Measurements from ENCODE around the gene KLHL14.
"Not testable (repeated sequence)": the region's sequence is repeated elsewhere in the genome, so short reads cannot be mapped to it uniquely, and the experiment has no call there.

KLHL14 gene

GRCh38 chr18:32772581-32773381 is at the start of gene KLHL14:
Gene KLHL14, minus strand, starts transcription at chr18:32773023. Its CDS starts 2,432 bp downstream, at chr18:32770591.
- no peak for DNase-seq

GRCh38 chr18:32822197-32822596 is 49.4 kb upstream of the KLHL14 start:
- DNase-seq = no peak

- no peak for DNase-seq
Observed at GRCh38 chr18:32815881-32816280, 43.1 kb upstream of the KLHL14 start.

- DNase-seq = no peak
Observed at GRCh38 chr18:32812342-32812741, 39.5 kb upstream of the KLHL14 start.

GRCh38 chr18:32810314-32810713 is 37.5 kb upstream of the KLHL14 start:
- no peak for DNase-seq

- DNase-seq = no peak
Observed at GRCh38 chr18:32805354-32805753, 32.5 kb upstream of the KLHL14 start.

GRCh38 chr18:32804134-32804888 is 31.5 kb upstream of the KLHL14 start:
- DNase-seq = no peak

- DNase-seq = no peak
Observed at GRCh38 chr18:32803568-32803967, 30.7 kb upstream of the KLHL14 start.

GRCh38 chr18:32802591-32803451 is 30.0 kb upstream of the KLHL14 start:
- no peak for DNase-seq

- DNase-seq = no peak
Observed at GRCh38 chr18:32801228-32801627, 28.4 kb upstream of the KLHL14 start.

- DNase-seq = no peak
Observed at GRCh38 chr18:32798209-32798960, 25.6 kb upstream of the KLHL14 start.

GRCh38 chr18:32794667-32795066 is 21.8 kb upstream of the KLHL14 start:
- not testable (repeated sequence) for DNase-seq

- DNase-seq = no peak
Observed at GRCh38 chr18:32779010-32779409, 6.2 kb upstream of the KLHL14 start.

GRCh38 chr18:32777049-32777448 is 4.2 kb upstream of the KLHL14 start:
- no peak for DNase-seq

GRCh38 chr18:32776561-32776960 is 3.7 kb upstream of the KLHL14 start:
- DNase-seq = no peak

- no peak for DNase-seq
Observed at GRCh38 chr18:32775628-32776027, 2.8 kb upstream of the KLHL14 start.

- DNase-seq = no peak
Observed at GRCh38 chr18:32773382-32773712, 524 bp upstream of the KLHL14 start.

- DNase-seq = no peak
Observed at GRCh38 chr18:32771871-32772580, 797 bp downstream of the KLHL14 start.

GRCh38 chr18:32771169-32771751 is 1.6 kb downstream of the KLHL14 start:
- DNase-seq = no peak

GRCh38 chr18:32770666-32771168 is 2.1 kb downstream of the KLHL14 start:
- no peak for DNase-seq

- no peak for DNase-seq
Observed at GRCh38 chr18:32770054-32770665, 2.7 kb downstream of the KLHL14 start.
